BE2C (cell line): ENCODE measurements around the gene ZNF276.

Experiments
- DNase-seq: peaks from one replicate; pipeline ENCODE4 v3.0.0-alpha.2; 2020
- H3K27me3 ChIP-seq: fragments of 250-450 bp; sonication (Bioruptor Pico); 2 replicates; pipeline ENCODE4 v1.5.1; 2020; ENCODE audit warnings: mild to moderate bottlenecking
- H3K36me3 ChIP-seq: fragments of 250-450 bp; sonication (Bioruptor Pico); 2 replicates; pipeline ENCODE4 v1.5.1; 2020; ENCODE audit warnings: mild to moderate bottlenecking
- H3K4me1 ChIP-seq: fragments of 250-450 bp; sonication (Bioruptor Pico); 2 replicates; pipeline ENCODE4 v1.5.1; 2020
- H3K4me3 ChIP-seq: 2 replicates; pipeline ENCODE4 v1.5.1; 2011; ENCODE audit warnings: low read depth, low read length
- H3K9me3 ChIP-seq: fragments of 250-450 bp; sonication (Bioruptor Pico); 2 replicates; pipeline ENCODE4 v1.5.1; 2020
- CTCF ChIP-seq: IDR thresholded peaks from 2 replicates; pipeline ENCODE4 v1.5.1; 2012; ENCODE audit warnings: mild to moderate bottlenecking, low read depth, low read length

ZNF276 gene

GRCh38 chr16:89733792-89734191 lies 12.5 kb downstream of the ZNF276 start:
- Histone ChIP-seq H3K27me3 (no peaks in the 10 kb centered on the region), H3K9me3 (no peaks in the 10 kb centered on the region), H3K4me3 (no peak overlapping the region), H3K36me3 (peaks cover 89% of the 10 kb centered on the region), H3K4me1 (peaks cover 12% of the 10 kb centered on the region)
- no peak for DNase-seq
- TF ChIP-seq CTCF: no peak

GRCh38 chr16:89736554-89736953 lies 15.2 kb downstream of the ZNF276 start:
- no peak for DNase-seq
- peaks cover 91% of the 10 kb centered on the region for H3K36me3 ChIP-seq
- TF ChIP-seq CTCF: no peak
- no peaks in the 10 kb centered on the region for H3K27me3 ChIP-seq
- no peaks in the 10 kb centered on the region for H3K9me3 ChIP-seq
- H3K4me3 ChIP-seq: no peak overlapping the region
- H3K4me1 ChIP-seq: no peaks in the 10 kb centered on the region

GRCh38 chr16:89737341-89738071 lies 16.2 kb downstream of the ZNF276 start:
- TF ChIP-seq CTCF: no peak
- Histone ChIP-seq H3K36me3 (peaks cover 87% of the 10 kb centered on the region), H3K4me1 (no peaks in the 10 kb centered on the region), H3K27me3 (no peaks in the 10 kb centered on the region), H3K4me3 (no peak overlapping the region), H3K9me3 (no peaks in the 10 kb centered on the region)
- DNase-seq: no peak

- Histone ChIP-seq H3K36me3 (peaks cover 90% of the 10 kb centered on the region), H3K4me3 (no peak overlapping the region), H3K27me3 (no peaks in the 10 kb centered on the region), H3K9me3 (no peaks in the 10 kb centered on the region), H3K4me1 (no peaks in the 10 kb centered on the region)
- DNase-seq: no peak
- no peak for TF ChIP-seq CTCF
These were observed 16.7 kb downstream of the ZNF276 start for GRCh38 chr16:89738072-89738377.

GRCh38 chr16:89738538-89739317 lies 17.4 kb downstream of the ZNF276 start:
- Histone ChIP-seq H3K36me3 (peaks cover 90% of the 10 kb centered on the region), H3K27me3 (no peaks in the 10 kb centered on the region), H3K4me1 (no peaks in the 10 kb centered on the region), H3K4me3 (no peak overlapping the region), H3K9me3 (no peaks in the 10 kb centered on the region)
- DNase-seq: no peak
- TF ChIP-seq CTCF: no peak

- TF ChIP-seq CTCF: no peak
- DNase-seq: no peak
- Histone ChIP-seq H3K9me3 (no peaks in the 10 kb centered on the region), H3K27me3 (no peaks in the 10 kb centered on the region), H3K4me3 (no peak overlapping the region), H3K4me1 (no peaks in the 10 kb centered on the region), H3K36me3 (peaks cover 90% of the 10 kb centered on the region)
These were observed 18.0 kb downstream of the ZNF276 start for GRCh38 chr16:89739383-89739782.
